Measurements from ENCODE around the gene CYP46A1.
A peak's percentile ranks its signal among the peaks of the same experiment; 100 is the strongest.
"Not testable (repeated sequence)": the region's sequence is repeated elsewhere in the genome, so short reads cannot be mapped to it uniquely, and the experiment has no call there.

Gene CYP46A1

GRCh38 chr14:99683619-99684409 is at the start of gene CYP46A1:
CYP46A1 (plus strand) TSS chr14:99684298; CDS start chr14:99684418, 120 bp downstream.
- peak; percentile 99 for DNase-seq (ENCODE audit: low read depth)

DNA sequence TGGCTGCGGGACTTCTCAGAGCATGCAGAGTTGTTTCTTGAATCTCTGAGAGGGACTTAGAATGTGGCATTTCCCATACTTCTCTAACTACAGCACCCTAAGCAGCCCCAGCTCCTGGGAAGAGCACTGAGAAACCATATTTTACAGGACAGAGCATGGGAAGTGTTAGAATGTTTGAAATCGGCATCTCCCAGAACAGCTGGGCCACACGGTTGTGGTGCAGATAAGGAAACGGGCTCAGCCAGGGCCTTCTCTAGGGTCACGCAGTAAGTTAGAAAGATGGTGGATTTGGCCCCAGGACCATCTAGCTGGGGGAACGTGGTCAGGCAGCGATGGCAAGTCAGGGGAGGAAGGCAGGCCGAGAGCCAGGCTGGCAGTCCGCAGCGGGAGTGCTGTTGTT is 49.7 kb upstream of the CYP46A1 start:
- no peak for DNase-seq (ENCODE audit: low read depth)

DNA sequence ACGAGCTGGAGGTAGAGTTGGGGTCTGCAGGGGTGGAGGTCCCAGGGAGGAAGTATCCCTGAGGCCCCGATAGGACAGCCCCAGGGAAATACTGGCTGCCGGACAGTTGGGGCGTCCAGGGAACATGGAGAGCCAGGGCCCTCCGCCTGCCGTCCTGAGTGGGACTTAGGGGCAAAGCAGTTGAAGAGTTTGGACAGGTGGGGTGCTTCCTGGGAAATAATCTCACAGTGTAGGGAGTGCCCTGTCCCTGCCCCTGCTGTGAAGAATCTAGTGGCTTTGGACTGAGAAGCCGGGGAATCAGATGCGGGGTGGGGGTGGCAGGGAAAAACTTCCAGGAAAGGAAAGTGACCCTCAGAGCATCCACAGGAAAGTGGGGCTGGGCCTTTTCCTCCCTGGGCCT is 49.0 kb upstream of the CYP46A1 start:
- DNase-seq (ENCODE audit: low read depth) = no peak

DNA sequence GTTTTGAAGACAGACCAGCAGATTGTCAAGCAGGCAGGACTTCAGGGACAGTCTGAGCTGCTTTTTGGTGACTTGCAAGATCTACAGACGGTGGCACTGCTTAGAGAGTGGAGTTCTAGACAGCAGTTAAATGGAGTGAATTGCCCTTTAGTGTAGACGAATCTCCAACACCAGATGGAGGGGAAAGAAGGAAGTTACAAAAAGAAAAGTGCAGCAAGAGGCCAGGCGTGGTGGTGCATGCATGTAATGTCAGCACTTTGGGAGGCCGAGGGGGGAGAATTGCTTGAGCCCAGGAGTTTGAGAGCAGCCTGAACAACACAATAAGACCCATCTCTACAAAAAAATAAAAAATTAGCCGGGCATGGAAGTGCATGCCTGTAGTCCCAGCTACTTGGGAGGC is 47.6 kb upstream of the CYP46A1 start:
- DNase-seq (ENCODE audit: low read depth) = no peak

DNA sequence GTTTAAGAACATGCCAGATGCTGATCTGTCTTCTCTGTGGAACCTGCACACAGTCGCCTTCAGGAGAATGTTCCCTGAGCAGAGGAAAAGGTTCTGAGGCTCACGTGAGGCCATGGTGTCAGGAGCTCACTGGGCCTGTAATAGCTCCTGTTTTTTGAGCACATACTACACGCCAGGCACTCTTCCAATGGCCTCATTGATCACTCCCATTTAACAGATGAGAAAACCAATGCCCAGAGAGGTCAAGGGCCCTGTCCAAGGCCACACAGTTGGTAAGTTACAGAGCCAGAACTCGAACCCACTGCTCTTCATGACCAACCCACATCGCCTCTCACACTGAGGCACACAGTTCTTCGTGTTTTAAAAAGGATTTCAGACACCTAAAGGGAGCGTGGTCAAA is 46.5 kb upstream of the CYP46A1 start:
- DNase-seq (ENCODE audit: low read depth) = no peak

- not testable (repeated sequence) for DNase-seq (ENCODE audit: low read depth)
Measured at GRCh38 chr14:99642771-99643170, 41.3 kb upstream of the CYP46A1 start.

DNA sequence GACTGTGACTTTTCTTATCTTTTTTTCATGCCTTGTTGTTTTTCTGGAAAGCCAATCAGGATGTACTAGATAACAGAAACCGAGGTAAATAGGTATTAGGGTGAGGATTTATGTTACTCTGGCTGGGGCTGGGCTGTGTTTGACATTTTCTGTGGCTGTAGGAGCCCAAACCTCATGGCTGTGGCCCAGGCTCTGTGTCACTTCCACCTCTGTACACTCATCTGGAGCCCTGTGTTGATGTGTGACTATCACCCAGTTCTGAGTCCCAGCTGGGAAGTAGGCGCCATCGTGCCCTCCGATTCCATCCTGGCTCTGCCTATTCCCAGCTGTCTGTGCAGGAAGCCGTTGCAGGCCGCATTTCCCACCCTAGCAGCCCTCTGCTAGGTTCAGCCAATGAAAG is 40.8 kb upstream of the CYP46A1 start:
- no peak for DNase-seq (ENCODE audit: low read depth)

DNA sequence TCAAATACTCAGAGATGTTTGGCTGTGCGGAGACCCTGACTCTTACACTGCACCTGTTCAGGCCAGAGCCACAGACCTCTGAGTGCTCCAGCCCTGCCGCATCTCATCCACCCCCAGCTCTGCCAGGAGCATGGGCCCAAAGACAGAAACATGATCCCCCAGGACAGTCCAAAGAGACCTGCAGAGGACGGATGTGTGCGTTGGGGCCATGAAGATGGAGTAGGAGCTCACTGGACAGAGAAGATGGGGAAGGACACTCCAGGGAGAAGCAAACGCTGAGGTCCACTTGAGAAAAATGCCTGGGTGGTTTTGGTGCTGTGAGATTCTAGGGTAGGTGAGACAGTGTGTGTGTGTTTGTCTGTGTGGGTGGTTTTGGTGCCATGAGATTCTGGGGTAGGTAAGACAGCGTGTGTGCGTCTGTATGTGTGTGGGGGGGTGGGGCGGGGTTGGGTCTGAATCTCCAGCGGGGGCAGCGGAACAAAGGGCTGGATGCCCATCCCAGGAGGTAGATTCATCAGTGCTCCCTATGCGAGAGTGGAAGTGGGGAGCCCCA is 40.0 kb upstream of the CYP46A1 start:
- DNase-seq (ENCODE audit: low read depth) = no peak

GRCh38 chr14:99644723-99645544 is 39.2 kb upstream of the CYP46A1 start, which contains the start of gene HHIPL1:
HHIPL1 (plus strand) TSS chr14:99645129; CDS start chr14:99645208, 79 bp downstream.
- no peak for DNase-seq (ENCODE audit: low read depth)

GRCh38 chr14:99645545-99646505 is 38.3 kb upstream of the CYP46A1 start:
- DNase-seq (ENCODE audit: low read depth) = no peak

- no peak for DNase-seq (ENCODE audit: low read depth)
Measured at GRCh38 chr14:99647411-99647810, 36.7 kb upstream of the CYP46A1 start.

DNA sequence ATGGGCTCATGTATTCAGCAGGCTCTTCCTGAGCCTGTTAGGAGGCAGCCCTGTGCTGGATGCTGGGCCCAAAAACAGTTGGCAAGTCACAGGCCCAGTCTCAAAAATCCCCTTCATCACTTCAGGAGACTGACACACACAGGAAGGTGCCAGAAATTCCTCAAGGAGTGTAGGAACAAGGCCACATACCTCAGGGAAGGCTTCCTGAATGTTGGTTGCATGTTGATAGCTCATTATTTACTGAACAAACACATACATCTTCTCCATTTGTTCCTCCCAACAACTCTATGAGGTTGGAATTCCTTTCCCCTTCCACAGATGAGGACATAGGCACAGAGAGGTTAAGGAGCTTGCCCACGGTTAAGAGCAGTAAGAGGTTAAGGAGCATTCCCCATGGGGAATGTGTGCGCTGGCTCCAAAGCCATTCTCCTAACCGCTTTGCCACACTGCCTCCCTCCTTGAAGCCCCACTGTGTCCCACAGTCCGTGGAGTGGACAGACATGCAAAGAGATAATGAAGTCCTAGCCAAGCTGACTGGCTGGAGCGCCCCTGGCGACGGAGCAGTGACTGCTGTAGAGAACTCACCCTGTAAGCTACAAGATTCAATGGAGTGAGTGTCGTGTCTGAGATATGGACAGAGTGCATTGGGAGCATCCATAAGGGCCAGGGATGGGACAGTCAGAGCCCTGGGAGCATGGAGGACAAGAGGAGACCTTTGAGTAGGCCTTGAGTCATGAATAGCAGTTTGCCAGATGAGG is 35.9 kb upstream of the CYP46A1 start:
- DNase-seq (ENCODE audit: low read depth) = no peak

GRCh38 chr14:99649219-99649618 is 34.9 kb upstream of the CYP46A1 start:
- DNase-seq (ENCODE audit: low read depth) = no peak

- DNase-seq (ENCODE audit: low read depth) = no peak
Measured at GRCh38 chr14:99649643-99650042, 34.5 kb upstream of the CYP46A1 start.

DNA sequence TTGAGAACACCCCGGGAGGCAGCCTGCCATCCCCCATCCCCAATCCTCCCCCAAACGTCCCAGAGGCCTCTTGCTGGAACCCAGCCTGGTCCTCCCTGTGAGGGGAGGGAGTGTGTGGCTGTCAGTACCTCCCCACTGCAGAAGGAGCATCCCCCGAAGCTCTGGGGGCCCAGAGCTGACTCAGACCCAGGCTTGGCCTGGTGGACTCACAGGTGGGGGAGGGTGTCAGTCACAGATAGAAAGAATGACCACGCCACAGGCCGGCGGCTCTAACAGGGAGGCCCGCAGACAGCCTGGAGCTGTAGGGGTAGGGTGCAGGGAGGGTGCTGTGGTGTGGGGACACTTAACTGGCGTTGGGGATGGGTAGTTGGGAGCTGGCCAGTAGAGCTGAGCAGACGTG is 33.9 kb upstream of the CYP46A1 start:
- DNase-seq (ENCODE audit: low read depth) = no peak

- no peak for DNase-seq (ENCODE audit: low read depth)
Measured at GRCh38 chr14:99651953-99652746, 31.9 kb upstream of the CYP46A1 start.

DNA sequence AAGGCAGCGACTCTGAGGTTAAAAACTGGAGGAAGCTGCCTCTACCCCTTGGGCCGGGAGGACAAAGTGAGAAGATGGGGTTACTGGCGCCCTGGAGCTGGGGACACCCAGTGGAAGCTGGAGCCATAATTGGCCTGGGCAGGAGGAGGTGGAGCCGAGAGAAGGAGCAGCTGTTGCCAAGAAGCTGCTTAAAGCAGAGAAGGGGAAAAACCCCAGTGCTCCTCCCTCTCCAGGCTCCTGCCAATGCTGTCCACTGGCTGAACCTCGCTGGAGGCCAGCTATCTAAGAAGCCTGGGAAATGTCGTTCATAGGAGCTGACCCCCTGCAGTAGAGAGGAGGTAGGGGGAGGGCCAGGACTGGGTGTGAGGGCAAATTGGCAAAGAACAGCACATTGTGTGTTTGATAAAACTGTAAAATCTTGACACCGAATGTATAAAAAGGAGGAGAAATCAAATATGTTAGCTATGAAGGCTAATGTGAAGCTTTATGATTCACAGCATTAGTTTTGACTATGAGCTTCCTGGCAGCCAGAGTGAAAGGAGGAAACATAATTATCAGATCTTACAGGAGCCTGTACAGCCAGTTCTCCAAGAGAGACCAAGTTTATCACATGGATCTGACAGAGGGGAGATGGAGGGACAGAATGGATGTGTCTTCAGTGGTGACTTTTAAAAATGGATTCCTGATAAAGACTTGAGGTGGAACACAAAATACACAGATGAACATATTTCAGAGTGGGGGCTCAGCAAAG is 29.7 kb upstream of the CYP46A1 start:
- DNase-seq (ENCODE audit: low read depth) = no peak

DNA sequence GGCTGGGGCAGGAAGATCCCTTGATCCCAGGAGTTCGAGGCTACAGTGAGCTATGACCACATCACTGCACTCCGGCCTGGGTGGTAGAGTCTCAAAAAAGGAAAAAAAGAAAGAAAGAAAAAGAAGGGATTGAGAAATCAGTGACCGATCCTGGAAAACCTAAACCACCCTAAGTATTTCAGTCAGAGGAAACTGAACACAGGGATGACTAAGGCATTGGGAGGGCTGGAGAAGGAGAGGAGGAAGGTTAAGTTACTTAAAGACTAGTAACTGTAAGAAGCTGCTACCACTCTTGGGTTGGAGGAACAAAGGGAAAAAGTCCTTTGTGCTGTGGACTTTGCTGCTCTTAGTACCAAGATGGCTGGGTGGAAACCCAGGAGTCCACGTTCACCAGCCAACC is 28.6 kb upstream of the CYP46A1 start:
- no peak for DNase-seq (ENCODE audit: low read depth)

DNA sequence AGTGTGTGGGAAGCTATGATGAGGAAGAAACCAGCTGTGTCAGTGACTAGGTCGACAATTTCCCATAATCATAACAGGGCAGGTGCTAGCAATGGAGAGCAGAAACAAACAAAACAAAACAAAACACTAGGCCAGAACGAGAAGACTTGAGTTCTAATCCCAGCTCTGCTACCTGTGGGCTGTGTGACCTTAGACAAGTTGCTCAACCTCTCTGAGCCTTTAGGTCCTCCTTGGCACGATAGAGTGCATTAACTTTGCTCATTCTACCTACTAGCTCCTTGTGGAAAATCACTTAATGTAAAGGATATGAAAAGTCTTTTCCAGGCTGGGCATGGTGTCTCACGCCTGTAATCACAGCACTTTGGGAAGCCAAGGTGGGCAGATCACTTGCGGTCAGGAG is 27.9 kb upstream of the CYP46A1 start:
- no peak for DNase-seq (ENCODE audit: low read depth)

All from activated T-cell treated with anti-CD3 and anti-CD28 coated beads for 48 hours (primary cell).